SK-N-SH (cell line): ENCODE measurements around the gene RAPGEF6. TPM values are rescaled to one million over a fixed set of nuclear protein-coding genes. Genes with fewer than 3 reads are reported as not detected.

Source experiments
- CTCF ChIA-PET: fragments of 300-600, 350-600 bp; formaldehyde crosslinking; extraction: SDS; loops from one replicate; lab custom pipeline; 2021; lab: Yijun Ruan, JAX
- POLR2A ChIA-PET: fragments of 350-600 bp; sonication (Branson Sonifier 250); formaldehyde crosslinking; extraction: SDS; loops from one replicate; lab custom pipeline; 2020; ENCODE audit warnings: antibody characterized with exemption, inconsistent platforms; lab: Yijun Ruan, JAX
- DNase-seq: peaks from one replicate; pipeline ENCODE4 v3.0.0; 2012
- H2AFZ ChIP-seq: fragments of 200-600 bp; sonication (generic); 2 replicates; pipeline ENCODE4 v1.8.1; 2016; ENCODE audit warnings: antibody characterized with exemption, mild to moderate bottlenecking, low read depth
- H3F3A ChIP-seq: fragments of 200-600 bp; sonication (generic); replicated peaks from 2 replicates; pipeline ENCODE3; 2016; ENCODE audit warnings: antibody characterized with exemption, mild to moderate bottlenecking; ENCODE audit not compliant: insufficient read depth
- H3K27ac ChIP-seq, 2 experiments: fragments of 200-500 bp in 1 of 2; fragments of 200-600 bp in 1 of 2; sonication (Bioruptor generic) in 1 of 2; sonication (generic), shearing (Covaris generic) in 1 of 2; 2 replicates each; pipeline versions ENCODE4 v1.5.1 to v1.6.1; 2014 to 2016; ENCODE audit warnings: low read depth in 2 of 2, inconsistent platforms in 1 of 2, low read length in 1 of 2, mild to moderate bottlenecking in 1 of 2, mixed read lengths in 1 of 2
- H3K27me3 ChIP-seq: fragments of 200-600 bp; sonication (generic), shearing (Covaris generic); 2 replicates; pipeline ENCODE4 v1.6.1; 2016; ENCODE audit warnings: mixed run types; ENCODE audit not compliant: insufficient read depth
- H3K36me3 ChIP-seq, 2 experiments: fragments of 200-500 bp in 1 of 2; fragments of 200-600 bp in 1 of 2; sonication (Bioruptor generic) in 1 of 2; sonication (generic) in 1 of 2; replicated peaks in 1 of 2; 2 replicates each; pipeline versions ENCODE3 to v1.5.1; 2014 to 2016; ENCODE audit warnings: low read length in 1 of 2, mild to moderate bottlenecking in 1 of 2; ENCODE audit not compliant: insufficient read depth in 2 of 2, control insufficient read depth in 1 of 2
- H3K4me1 ChIP-seq, 2 experiments: fragments of 200-500 bp in 1 of 2; fragments of 200-600 bp in 1 of 2; sonication (Bioruptor generic) in 1 of 2; sonication (generic), shearing (Covaris generic) in 1 of 2; 2 replicates each; pipeline versions ENCODE4 v1.5.1 to v1.6.1; 2014 to 2016; ENCODE audit warnings: low read depth in 1 of 2, low read length in 1 of 2, mixed run types in 1 of 2; ENCODE audit not compliant: insufficient read depth in 2 of 2, control insufficient read depth in 1 of 2
- H3K4me2 ChIP-seq: fragments of 200-600 bp; sonication (generic), shearing (Covaris generic); 2 replicates; pipeline ENCODE4 v1.6.1; 2017; ENCODE audit warnings: mixed run types
- H3K4me3 ChIP-seq, 2 experiments: fragments of 200-500 bp in 1 of 2; fragments of 200-600 bp in 1 of 2; sonication (Bioruptor generic) in 1 of 2; sonication (generic), shearing (Covaris generic) in 1 of 2; 2 replicates each; pipeline versions ENCODE4 v1.5.1 to v1.8.1; 2014 to 2016; ENCODE audit warnings: low read depth in 2 of 2, inconsistent platforms in 1 of 2, low read length in 1 of 2, mild to moderate bottlenecking in 1 of 2, mixed read lengths in 1 of 2, moderate library complexity in 1 of 2
- H3K79me2 ChIP-seq: fragments of 200-600 bp; sonication (generic); 2 replicates; pipeline ENCODE4 v1.8.1; 2017; ENCODE audit warnings: mild to moderate bottlenecking; ENCODE audit not compliant: insufficient read depth
- H3K9ac ChIP-seq: fragments of 200-600 bp; sonication (generic); 2 replicates; pipeline ENCODE4 v1.6.1; 2017; ENCODE audit warnings: mixed run types
- H3K9me2 ChIP-seq: fragments of 200-600 bp; sonication (generic); 2 replicates; pipeline ENCODE4 v1.6.1; 2017; ENCODE audit warnings: mixed run types
- H3K9me3 ChIP-seq: fragments of 200-600 bp; sonication (generic); 2 replicates; pipeline ENCODE4 v1.6.1; 2017; ENCODE audit warnings: mixed run types, mild to moderate bottlenecking, moderate library complexity
- H4K20me1 ChIP-seq: fragments of 200-600 bp; sonication (generic); 2 replicates; pipeline ENCODE4 v1.6.1; 2017; ENCODE audit warnings: mild to moderate bottlenecking, mixed run types; ENCODE audit not compliant: insufficient read depth
- FOXJ3 ChIP-seq: sonication (generic); formaldehyde crosslinking; IDR thresholded peaks from 2 replicates; pipeline ENCODE4 v1.5.1; 2020; ENCODE audit warnings: mild to moderate bottlenecking, missing genetic modification reagents
- GABPA ChIP-seq: IDR thresholded peaks from 2 replicates; pipeline ENCODE4 v1.4.0; 2012; ENCODE audit warnings: low read depth, mild to moderate bottlenecking
- GATA2 ChIP-seq: sonication (generic); formaldehyde crosslinking; IDR thresholded peaks from 2 replicates; pipeline ENCODE4 v1.5.0; 2020; ENCODE audit warnings: mild to moderate bottlenecking, missing genetic modification reagents
- MEF2A ChIP-seq: IDR thresholded peaks from 2 replicates; pipeline ENCODE4 v1.4.0; 2012; ENCODE audit warnings: low read depth, borderline replicate concordance
- MXI1 ChIP-seq: IDR thresholded peaks from 2 replicates; pipeline ENCODE4 v1.6.1; 2012; ENCODE audit warnings: mild to moderate bottlenecking, low read depth, low read length, improper control_type of control experiment
- NFIC ChIP-seq: IDR thresholded peaks from 2 replicates; pipeline ENCODE4 v1.4.0; 2012; ENCODE audit warnings: borderline replicate concordance
- NRF1 ChIP-seq: IDR thresholded peaks from 2 replicates; pipeline ENCODE4 v1.6.1; 2012; ENCODE audit warnings: low read depth, mild to moderate bottlenecking, low read length
- RCOR1 ChIP-seq: fragments of 150-350 bp; IDR thresholded peaks from 2 replicates; pipeline ENCODE4 v1.6.1; 2017; ENCODE audit warnings: antibody characterized with exemption, low read length
- RFX5 ChIP-seq: IDR thresholded peaks from 2 replicates; pipeline ENCODE4 v1.6.1; 2012; ENCODE audit warnings: mild to moderate bottlenecking, improper control_type of control experiment, low read length
- RXRA ChIP-seq: IDR thresholded peaks from 2 replicates; pipeline ENCODE4 v1.4.0; 2012; ENCODE audit warnings: low read depth, mild to moderate bottlenecking, borderline replicate concordance
- SIN3A ChIP-seq: IDR thresholded peaks from 2 replicates; pipeline ENCODE4 v1.6.1; 2012; ENCODE audit warnings: low read depth, mild to moderate bottlenecking, low read length, moderate library complexity, borderline replicate concordance
- SMC3 ChIP-seq: IDR thresholded peaks from 2 replicates; pipeline ENCODE4 v1.6.1; 2012; ENCODE audit warnings: low read depth, low read length, improper control_type of control experiment
- TAF1 ChIP-seq: IDR thresholded peaks from 2 replicates; pipeline ENCODE4 v1.6.1; 2012; ENCODE audit warnings: low read depth, mild to moderate bottlenecking, low read length, moderate library complexity, borderline replicate concordance
- TEAD4 ChIP-seq: IDR thresholded peaks from 2 replicates; pipeline ENCODE4 v1.4.0; 2012; ENCODE audit warnings: mild to moderate bottlenecking, borderline replicate concordance; ENCODE audit not compliant: insufficient read depth
- WGBS: methylation state at CpG from one replicate; pipeline ENCODE4 v1.1.6; 2017; ENCODE audit warnings: low lambda C conversion rate; 5-methylcytosine and 5-hydroxymethylcytosine counted together
- polyA plus RNA-seq, 3 experiments: library from polyadenylated mRNA; depleted of rRNA; stranded (reverse); fragments of >200 nt; gene quantifications; 2 replicates each; pipeline ENCODE4 v1.2.3, GENCODE V29; 2012
- TF ChIP-seq, protein P1 (sequence below): IDR thresholded peaks from 2 replicates; pipeline ENCODE4 v1.4.0; 2012; ENCODE audit warnings: low read depth, borderline replicate concordance
- TF ChIP-seq, protein P2 (sequence below): IDR thresholded peaks from 2 replicates; pipeline ENCODE4 v1.4.0; 2012; ENCODE audit warnings: low read depth
- TF ChIP-seq, protein P3 (sequence below): IDR thresholded peaks from 2 replicates; pipeline ENCODE4; 2012
- TF ChIP-seq, protein P4 (sequence below): IDR thresholded peaks from 2 replicates; pipeline ENCODE4 v1.4.0; 2012; ENCODE audit warnings: low read depth, borderline replicate concordance
- TF ChIP-seq, protein P5 (sequence below): IDR thresholded peaks from 2 replicates; pipeline ENCODE4 v1.6.1; 2012; ENCODE audit warnings: mild to moderate bottlenecking, low read depth, low read length, moderate library complexity

Gene RAPGEF6
- polyA plus RNA-seq, 1 of the 3 experiments (the other 2 are of a cell fraction) = 2.9 TPM

DNA sequence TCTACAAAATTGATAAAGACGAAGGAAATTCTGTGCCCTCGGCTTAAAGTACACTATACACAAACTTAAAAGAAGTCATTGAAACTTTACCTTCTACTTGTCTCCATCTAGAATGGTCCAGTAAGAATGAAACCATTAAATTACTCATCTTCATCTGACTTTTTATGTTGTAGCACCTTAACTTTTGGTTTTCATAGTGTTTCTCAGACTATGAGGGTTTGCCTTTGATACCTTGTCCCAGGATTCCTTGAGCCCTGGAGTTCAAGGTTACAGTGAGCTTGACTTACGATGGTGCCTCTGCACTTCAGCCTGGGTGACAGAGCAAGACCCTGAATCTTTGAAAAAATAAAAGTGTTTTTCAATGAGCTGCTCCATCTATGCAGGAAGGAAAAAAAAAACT lies 239.0 kb downstream of the RAPGEF6 start:
- Histone ChIP-seq H3K4me1 (no peaks in the 10 kb centered on the region), H3K27me3 (no peaks in the 10 kb centered on the region), H3K9ac (no peak overlapping the region), H3K9me2 (no peaks in the 10 kb centered on the region), H4K20me1 (no peaks in the 10 kb centered on the region), H3K9me3 (no peaks in the 10 kb centered on the region), H3K4me2 (no peak overlapping the region), H3F3A (peaks cover 5% of the 10 kb centered on the region), H2AFZ (no peak overlapping the region), H3K36me3 (peaks cover 46 to 68% of the 10 kb centered on the region in 2 experiments), H3K79me2 (no peaks in the 10 kb centered on the region; the same call in 1 of the 2 replicates), H3K4me3 (no peak overlapping the region), H3K27ac (no peak overlapping the region)
- TF ChIP-seq MXI1 (no peak), FOXJ3 (no peak), NFIC (no peak), GABPA (no peak), RFX5 (no peak), TEAD4 (no peak), MEF2A (no peak), TAF1 (no peak), SMC3 (no peak), RCOR1 (no peak), RXRA (no peak), NRF1 (no peak), GATA2 (CRISPR knock-in tag) (no peak), SIN3A (no peak)
- TF ChIP-seq, protein P1, sequence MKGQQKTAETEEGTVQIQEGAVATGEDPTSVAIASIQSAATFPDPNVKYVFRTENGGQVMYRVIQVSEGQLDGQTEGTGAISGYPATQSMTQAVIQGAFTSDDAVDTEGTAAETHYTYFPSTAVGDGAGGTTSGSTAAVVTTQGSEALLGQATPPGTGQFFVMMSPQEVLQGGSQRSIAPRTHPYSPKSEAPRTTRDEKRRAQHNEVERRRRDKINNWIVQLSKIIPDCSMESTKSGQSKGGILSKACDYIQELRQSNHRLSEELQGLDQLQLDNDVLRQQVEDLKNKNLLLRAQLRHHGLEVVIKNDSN = no peak
- TF ChIP-seq, protein P2, sequence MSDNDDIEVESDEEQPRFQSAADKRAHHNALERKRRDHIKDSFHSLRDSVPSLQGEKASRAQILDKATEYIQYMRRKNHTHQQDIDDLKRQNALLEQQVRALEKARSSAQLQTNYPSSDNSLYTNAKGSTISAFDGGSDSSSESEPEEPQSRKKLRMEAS = no peak
- TF ChIP-seq, protein P3, sequence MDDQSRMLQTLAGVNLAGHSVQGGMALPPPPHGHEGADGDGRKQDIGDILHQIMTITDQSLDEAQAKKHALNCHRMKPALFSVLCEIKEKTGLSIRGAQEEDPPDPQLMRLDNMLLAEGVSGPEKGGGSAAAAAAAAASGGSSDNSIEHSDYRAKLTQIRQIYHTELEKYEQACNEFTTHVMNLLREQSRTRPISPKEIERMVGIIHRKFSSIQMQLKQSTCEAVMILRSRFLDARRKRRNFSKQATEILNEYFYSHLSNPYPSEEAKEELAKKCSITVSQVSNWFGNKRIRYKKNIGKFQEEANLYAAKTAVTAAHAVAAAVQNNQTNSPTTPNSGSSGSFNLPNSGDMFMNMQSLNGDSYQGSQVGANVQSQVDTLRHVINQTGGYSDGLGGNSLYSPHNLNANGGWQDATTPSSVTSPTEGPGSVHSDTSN = no peak
- TF ChIP-seq, protein P4, sequence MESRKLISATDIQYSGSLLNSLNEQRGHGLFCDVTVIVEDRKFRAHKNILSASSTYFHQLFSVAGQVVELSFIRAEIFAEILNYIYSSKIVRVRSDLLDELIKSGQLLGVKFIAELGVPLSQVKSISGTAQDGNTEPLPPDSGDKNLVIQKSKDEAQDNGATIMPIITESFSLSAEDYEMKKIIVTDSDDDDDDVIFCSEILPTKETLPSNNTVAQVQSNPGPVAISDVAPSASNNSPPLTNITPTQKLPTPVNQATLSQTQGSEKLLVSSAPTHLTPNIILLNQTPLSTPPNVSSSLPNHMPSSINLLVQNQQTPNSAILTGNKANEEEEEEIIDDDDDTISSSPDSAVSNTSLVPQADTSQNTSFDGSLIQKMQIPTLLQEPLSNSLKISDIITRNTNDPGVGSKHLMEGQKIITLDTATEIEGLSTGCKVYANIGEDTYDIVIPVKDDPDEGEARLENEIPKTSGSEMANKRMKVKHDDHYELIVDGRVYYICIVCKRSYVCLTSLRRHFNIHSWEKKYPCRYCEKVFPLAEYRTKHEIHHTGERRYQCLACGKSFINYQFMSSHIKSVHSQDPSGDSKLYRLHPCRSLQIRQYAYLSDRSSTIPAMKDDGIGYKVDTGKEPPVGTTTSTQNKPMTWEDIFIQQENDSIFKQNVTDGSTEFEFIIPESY = no peak
- TF ChIP-seq, protein P5, sequence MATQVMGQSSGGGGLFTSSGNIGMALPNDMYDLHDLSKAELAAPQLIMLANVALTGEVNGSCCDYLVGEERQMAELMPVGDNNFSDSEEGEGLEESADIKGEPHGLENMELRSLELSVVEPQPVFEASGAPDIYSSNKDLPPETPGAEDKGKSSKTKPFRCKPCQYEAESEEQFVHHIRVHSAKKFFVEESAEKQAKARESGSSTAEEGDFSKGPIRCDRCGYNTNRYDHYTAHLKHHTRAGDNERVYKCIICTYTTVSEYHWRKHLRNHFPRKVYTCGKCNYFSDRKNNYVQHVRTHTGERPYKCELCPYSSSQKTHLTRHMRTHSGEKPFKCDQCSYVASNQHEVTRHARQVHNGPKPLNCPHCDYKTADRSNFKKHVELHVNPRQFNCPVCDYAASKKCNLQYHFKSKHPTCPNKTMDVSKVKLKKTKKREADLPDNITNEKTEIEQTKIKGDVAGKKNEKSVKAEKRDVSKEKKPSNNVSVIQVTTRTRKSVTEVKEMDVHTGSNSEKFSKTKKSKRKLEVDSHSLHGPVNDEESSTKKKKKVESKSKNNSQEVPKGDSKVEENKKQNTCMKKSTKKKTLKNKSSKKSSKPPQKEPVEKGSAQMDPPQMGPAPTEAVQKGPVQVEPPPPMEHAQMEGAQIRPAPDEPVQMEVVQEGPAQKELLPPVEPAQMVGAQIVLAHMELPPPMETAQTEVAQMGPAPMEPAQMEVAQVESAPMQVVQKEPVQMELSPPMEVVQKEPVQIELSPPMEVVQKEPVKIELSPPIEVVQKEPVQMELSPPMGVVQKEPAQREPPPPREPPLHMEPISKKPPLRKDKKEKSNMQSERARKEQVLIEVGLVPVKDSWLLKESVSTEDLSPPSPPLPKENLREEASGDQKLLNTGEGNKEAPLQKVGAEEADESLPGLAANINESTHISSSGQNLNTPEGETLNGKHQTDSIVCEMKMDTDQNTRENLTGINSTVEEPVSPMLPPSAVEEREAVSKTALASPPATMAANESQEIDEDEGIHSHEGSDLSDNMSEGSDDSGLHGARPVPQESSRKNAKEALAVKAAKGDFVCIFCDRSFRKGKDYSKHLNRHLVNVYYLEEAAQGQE = no peak
- 97% methylated on average over 3 of the region's 3 CpGs for WGBS
- no peak for DNase-seq
- ChIA-PET CTCF (interaction anchor here (0.7 to 1.5 kb wide), 5 partner anchors 11 to 194 kb away, joined by 3 to 4 read pairs (median 3); no protein-coding TSS in a partner anchor), POLR2A (no interaction called here)
